GM21528 (cell line): ENCODE results near the gene LRRC47.

Experiments used
- ATAC-seq: cut with Tn5 transposase; IDR thresholded peaks from one replicate; pipeline ENCODE4 v1.9.1; 2021; ENCODE audit warnings: mild to moderate bottlenecking, moderate library complexity; ENCODE audit not compliant: unreplicated experiment, low FRiP score

The LRRC47 gene

GRCh38 chr1:3787745-3788605, 8.3 kb downstream of the LRRC47 start:
- ATAC-seq: no peak

GRCh38 chr1:3787349-3787715, 9.0 kb downstream of the LRRC47 start:
- ATAC-seq: no peak

- no peak for ATAC-seq
These were observed 9.6 kb downstream of the LRRC47 start for GRCh38 chr1:3786468-3787348.

GRCh38 chr1:3785456-3786157, 10.7 kb downstream of the LRRC47 start:
- ATAC-seq: no peak

- ATAC-seq: no peak
These were observed 11.3 kb downstream of the LRRC47 start for GRCh38 chr1:3785045-3785444.

GRCh38 chr1:3783651-3784474, 12.4 kb downstream of the LRRC47 start:
- no peak for ATAC-seq

GRCh38 chr1:3780901-3781300, 15.4 kb downstream of the LRRC47 start:
- ATAC-seq: no peak

- no peak for ATAC-seq
These were observed 16.3 kb downstream of the LRRC47 start for GRCh38 chr1:3779912-3780416.

GRCh38 chr1:3779265-3779911, 16.9 kb downstream of the LRRC47 start:
- no peak for ATAC-seq

GRCh38 chr1:3778590-3779264, 17.6 kb downstream of the LRRC47 start:
- ATAC-seq: no peak

- no peak for ATAC-seq
These were observed 18.4 kb downstream of the LRRC47 start for GRCh38 chr1:3777647-3778589.

- ATAC-seq: no peak
These were observed 19.2 kb downstream of the LRRC47 start for GRCh38 chr1:3777078-3777547.

GRCh38 chr1:3776231-3776961, 19.9 kb downstream of the LRRC47 start:
- no peak for ATAC-seq

- no peak for ATAC-seq
These were observed 20.6 kb downstream of the LRRC47 start for GRCh38 chr1:3775490-3776230.

GRCh38 chr1:3774946-3775489, 21.3 kb downstream of the LRRC47 start:
- ATAC-seq: no peak
